H1 (cell line): ENCODE data around the gene KLHL26. TPM values are rescaled to one million over a fixed set of nuclear protein-coding genes. Genes with fewer than 3 reads are reported as not detected.
A peak's percentile ranks its signal among the peaks of the same experiment; 100 is the strongest.

Experiments used
- CTCF ChIA-PET: fragments of 300-600 bp; sonication (Branson Sonifier 250); formaldehyde crosslinking; loops from one replicate; lab custom pipeline; 2021; ENCODE audit not compliant: partially characterized antibody; lab: Charles Lee
- POLR2A ChIA-PET: fragments of 300-600 bp; sonication (Branson Sonifier 250); formaldehyde crosslinking; loops from one replicate; lab custom pipeline; 2021; ENCODE audit warnings: inconsistent platforms; ENCODE audit not compliant: partially characterized antibody; lab: Charles Lee
- DNase-seq, 2 experiments: peaks; one replicate each; pipeline versions ENCODE4 v3.0.0 to v3.0.0-alpha.2; 2010 to 2022; ENCODE audit warnings: low spot score in 2 of 2, low read depth in 1 of 2, mixed read lengths in 1 of 2
- FAIRE-seq: peaks from 2 replicates; lab custom pipeline; 2011; peaks lifted over from hg19 to GRCh38; lab: Jason Lieb, UNC
- H2AFZ ChIP-seq: 2 replicates; pipeline ENCODE4 v1.8.1; 2012; ENCODE audit warnings: low read length, inconsistent platforms
- H2AK5ac ChIP-seq: 2 replicates; pipeline ENCODE4 v1.6.1; 2013; ENCODE audit warnings: low read depth, low read length
- H2BK120ac ChIP-seq: replicated peaks from 2 replicates; pipeline ENCODE3; 2013; ENCODE audit warnings: low read depth, low read length, inconsistent platforms
- H2BK12ac ChIP-seq: 2 replicates; pipeline ENCODE4 v1.6.1; 2013; ENCODE audit warnings: low read depth, low read length
- H2BK15ac ChIP-seq: 2 replicates; pipeline ENCODE4 v1.6.1; 2013; ENCODE audit warnings: low read length
- H2BK20ac ChIP-seq: 2 replicates; pipeline ENCODE4 v1.6.1; 2013; ENCODE audit warnings: low read length
- H2BK5ac ChIP-seq: 2 replicates; pipeline ENCODE4 v1.6.1; 2013; ENCODE audit warnings: low read depth, low read length
- H3K14ac ChIP-seq: 2 replicates; pipeline ENCODE4 v1.6.1; 2013; ENCODE audit warnings: inconsistent platforms; ENCODE audit not compliant: insufficient read length
- H3K18ac ChIP-seq: 2 replicates; pipeline ENCODE4 v1.6.1; 2013; ENCODE audit warnings: low read length; ENCODE audit errors: extremely low read depth
- H3K23ac ChIP-seq: 2 replicates; pipeline ENCODE4 v1.6.1; 2013; ENCODE audit warnings: inconsistent platforms; ENCODE audit not compliant: insufficient read length
- H3K23me2 ChIP-seq: 2 replicates; pipeline ENCODE4 v1.6.1; 2013; ENCODE audit warnings: low read depth, low read length
- H3K27ac ChIP-seq: 2 replicates; pipeline ENCODE4 v1.6.1; 2011; ENCODE audit warnings: low read depth, low read length, inconsistent platforms
- H3K27me3 ChIP-seq, 4 experiments: replicated peaks in 1 of 4; 1 replicate in 1 of 4; 2 replicates in 3 of 4; pipeline versions ENCODE4 v1.6.1 to v1.8.1; 2011 to 2013; ENCODE audit warnings: low read length in 3 of 4, mild to moderate bottlenecking in 3 of 4, inconsistent platforms in 2 of 4, mixed read lengths in 2 of 4, moderate library complexity in 1 of 4; ENCODE audit not compliant: control insufficient read depth in 3 of 4, insufficient read depth in 3 of 4; ENCODE audit errors: extremely low read depth in 1 of 4
- H3K36me3 ChIP-seq, 4 experiments: 2 replicates each; pipeline versions ENCODE4 v1.6.1 to v1.8.1; 2011 to 2013; ENCODE audit warnings: mild to moderate bottlenecking in 4 of 4, low read length in 3 of 4, moderate library complexity in 2 of 4, control low read depth in 1 of 4, inconsistent platforms in 1 of 4; ENCODE audit not compliant: insufficient read depth in 4 of 4, control insufficient read depth in 2 of 4
- H3K4ac ChIP-seq: replicated peaks from 2 replicates; pipeline ENCODE3; 2013; ENCODE audit warnings: low read length, low read depth, mixed read lengths, inconsistent platforms; ENCODE audit not compliant: insufficient read length
- H3K4me1 ChIP-seq, 4 experiments: replicated peaks in 1 of 4; 1 replicate in 1 of 4; 2 replicates in 3 of 4; pipeline versions ENCODE4 v1.6.1 to v1.8.1; 2011 to 2013; ENCODE audit warnings: low read length in 3 of 4, inconsistent platforms in 2 of 4, mixed read lengths in 1 of 4; ENCODE audit not compliant: insufficient read depth in 4 of 4, control insufficient read depth in 3 of 4
- H3K4me2 ChIP-seq, 2 experiments: 2 replicates each; pipeline versions ENCODE4 v1.6.1 to v1.8.1; 2011 to 2013; ENCODE audit warnings: low read depth in 2 of 2, low read length in 2 of 2, control low read depth in 1 of 2, inconsistent platforms in 1 of 2, mild to moderate bottlenecking in 1 of 2; ENCODE audit not compliant: insufficient read depth in 1 of 2
- H3K4me3 ChIP-seq, 4 experiments: fragments of 200-600, 300-600 bp in 1 of 4; sonication (generic), shearing (Covaris generic), sonication (Bioruptor Twin) in 1 of 4; 2 replicates each; pipeline versions ENCODE4 v1.5.1 to v1.8.1; 2011 to 2016; ENCODE audit warnings: low read length in 4 of 4, low read depth in 3 of 4, control low read depth in 2 of 4, inconsistent platforms in 2 of 4, mild to moderate bottlenecking in 2 of 4, mixed read lengths in 1 of 4, moderate library complexity in 1 of 4; ENCODE audit not compliant: insufficient read depth in 2 of 4; ENCODE audit errors: extremely low read depth in 1 of 4
- H3K56ac ChIP-seq: replicated peaks from 2 replicates; pipeline ENCODE3; 2013; ENCODE audit warnings: low read depth, mild to moderate bottlenecking, mixed read lengths, low read length, inconsistent platforms; ENCODE audit not compliant: insufficient read length
- H3K79me1 ChIP-seq: 2 replicates; pipeline ENCODE4 v1.6.1; 2013; ENCODE audit warnings: low read depth, low read length, control low read depth
- H3K79me2 ChIP-seq, 2 experiments: 2 replicates each; pipeline versions ENCODE4 v1.6.1 to v1.8.1; 2012 to 2013; ENCODE audit warnings: low read length in 2 of 2, mild to moderate bottlenecking in 2 of 2, inconsistent platforms in 1 of 2; ENCODE audit not compliant: insufficient read depth in 2 of 2, control insufficient read depth in 1 of 2
- H3K9ac ChIP-seq, 4 experiments: replicated peaks in 1 of 4; 1 replicate in 1 of 4; 2 replicates in 3 of 4; pipeline versions ENCODE4 v1.6.1 to v1.8.1; 2011 to 2013; ENCODE audit warnings: low read depth in 3 of 4, low read length in 3 of 4, control low read depth in 2 of 4, mild to moderate bottlenecking in 2 of 4, moderate library complexity in 2 of 4, inconsistent platforms in 1 of 4; ENCODE audit errors: extremely low read depth in 1 of 4
- H3K9me3 ChIP-seq, 2 experiments: 2 replicates each; pipeline versions ENCODE4 v1.6.1 to v1.8.1; 2012 to 2013; ENCODE audit warnings: mild to moderate bottlenecking in 2 of 2, moderate library complexity in 2 of 2, control low read depth in 1 of 2, inconsistent platforms in 1 of 2, low read depth in 1 of 2, low read length in 1 of 2, mixed read lengths in 1 of 2; ENCODE audit not compliant: insufficient read depth in 2 of 2
- H4K20me1 ChIP-seq, 2 experiments: replicated peaks in 1 of 2; 2 replicates each; pipeline versions ENCODE3 to v1.8.1; 2011 to 2013; ENCODE audit warnings: inconsistent platforms in 2 of 2, low read length in 2 of 2, mild to moderate bottlenecking in 1 of 2; ENCODE audit not compliant: insufficient read depth in 2 of 2, control insufficient read depth in 1 of 2
- H4K5ac ChIP-seq: 2 replicates; pipeline ENCODE4 v1.6.1; 2013; ENCODE audit warnings: low read length, low read depth, mixed read lengths, inconsistent platforms; ENCODE audit not compliant: insufficient read length
- H4K8ac ChIP-seq: 2 replicates; pipeline ENCODE4 v1.8.0; 2013; ENCODE audit warnings: mild to moderate bottlenecking, moderate library complexity, low read length, inconsistent platforms; ENCODE audit not compliant: insufficient read depth; ENCODE audit errors: extremely low read depth
- H4K91ac ChIP-seq: replicated peaks from 2 replicates; pipeline ENCODE3; 2013; ENCODE audit warnings: low read length, mixed read lengths, inconsistent platforms; ENCODE audit not compliant: insufficient read length
- ASH2L ChIP-seq: fragments of 200-600, 300-600 bp; sonication (generic); IDR thresholded peaks from one replicate; pipeline ENCODE4 v1.7.1; 2017; ENCODE audit warnings: low read length
- EGR1 ChIP-seq: IDR thresholded peaks from 2 replicates; pipeline ENCODE4 v1.6.1; 2011; ENCODE audit warnings: low read depth, low read length, borderline replicate concordance
- KDM4A ChIP-seq: IDR thresholded peaks from one replicate; pipeline ENCODE4 v1.7.1; 2012; ENCODE audit warnings: low read depth, mild to moderate bottlenecking, moderate library complexity, low read length, inconsistent platforms; ENCODE audit not compliant: severe bottlenecking
- NANOG ChIP-seq: IDR thresholded peaks from 2 replicates; pipeline ENCODE4 v1.6.1; 2011; ENCODE audit warnings: low read length, low read depth, mild to moderate bottlenecking, inconsistent platforms; ENCODE audit not compliant: insufficient read depth, poor library complexity, severe bottlenecking
- RBBP5 ChIP-seq: IDR thresholded peaks from 2 replicates; pipeline ENCODE4 v1.7.1; 2012; ENCODE audit warnings: low read depth, mild to moderate bottlenecking, inconsistent platforms, low read length, moderate library complexity, borderline replicate concordance
- SIN3A ChIP-seq, 2 experiments: IDR thresholded peaks in 1 of 2; conservative IDR thresholded peaks in 1 of 2; 2 replicates each; pipeline ENCODE4 v1.6.1; 2011 to 2012; ENCODE audit warnings: low read length in 2 of 2, improper control_type of control experiment in 1 of 2, low read depth in 1 of 2, mild to moderate bottlenecking in 1 of 2
- SP4 ChIP-seq: IDR thresholded peaks from 2 replicates; pipeline ENCODE4 v1.6.1; 2012; ENCODE audit warnings: low read length, inconsistent platforms
- USF2 ChIP-seq: IDR thresholded peaks from 2 replicates; pipeline ENCODE4 v1.6.1; 2011; ENCODE audit warnings: low read length, improper control_type of control experiment
- ZNF274 ChIP-seq: IDR thresholded peaks from 2 replicates; pipeline ENCODE4 v1.7.0; 2012; ENCODE audit warnings: low read length, borderline replicate concordance; ENCODE audit errors: extremely low read depth
- WGBS, 2 experiments: shearing (Covaris generic) in 1 of 2; methylation state at CpG; one replicate each; pipeline versions ENCODE4 v1.1.6 to v1.1.7; 2013 to 2015; ENCODE audit warnings: low lambda C conversion rate in 2 of 2, mixed read lengths in 2 of 2, inconsistent platforms in 1 of 2, low coverage in 1 of 2, missing lambda C conversion rate in 1 of 2; ENCODE audit not compliant: insufficient replicate concordance in 2 of 2, insufficient coverage in 1 of 2, insufficient read length in 1 of 2; ENCODE audit errors: extremely low coverage in 1 of 2, missing lambda C conversion rate in 1 of 2; 5-methylcytosine and 5-hydroxymethylcytosine counted together
- polyA plus RNA-seq, 7 experiments: library from polyadenylated mRNA; depleted of rRNA in 3 of 7; stranded (reverse) in 5 of 7; unstranded in 2 of 7; fragments of >200 nt in 5 of 7; fragments of 200-250 nt in 2 of 7; gene quantifications; 1 replicate in 5 of 7; 2 replicates in 1 of 7; 4 replicates in 1 of 7; pipeline versions ENCODE4 v1.2.1 to v1.2.3, GENCODE V29; 2011 to 2013; ENCODE audit warnings: missing spikeins in 2 of 7, mixed read lengths in 2 of 7
- total RNA-seq: library from RNA; stranded (reverse); fragmentation: NEBNext Ultra II Directional; extraction: Animal tissue kit (Norgen Biotek cat#: 25700); gene quantifications from 2 replicates; pipeline ENCODE4 v1.2.1, GENCODE V29; 2021

Gene KLHL26
- total and polyA plus RNA-seq, 2 of the 8 experiments (the other 6 are each of a cell fraction or from before 2014, with no cell fraction given) = 2.2 to 8.8 TPM

DNA sequence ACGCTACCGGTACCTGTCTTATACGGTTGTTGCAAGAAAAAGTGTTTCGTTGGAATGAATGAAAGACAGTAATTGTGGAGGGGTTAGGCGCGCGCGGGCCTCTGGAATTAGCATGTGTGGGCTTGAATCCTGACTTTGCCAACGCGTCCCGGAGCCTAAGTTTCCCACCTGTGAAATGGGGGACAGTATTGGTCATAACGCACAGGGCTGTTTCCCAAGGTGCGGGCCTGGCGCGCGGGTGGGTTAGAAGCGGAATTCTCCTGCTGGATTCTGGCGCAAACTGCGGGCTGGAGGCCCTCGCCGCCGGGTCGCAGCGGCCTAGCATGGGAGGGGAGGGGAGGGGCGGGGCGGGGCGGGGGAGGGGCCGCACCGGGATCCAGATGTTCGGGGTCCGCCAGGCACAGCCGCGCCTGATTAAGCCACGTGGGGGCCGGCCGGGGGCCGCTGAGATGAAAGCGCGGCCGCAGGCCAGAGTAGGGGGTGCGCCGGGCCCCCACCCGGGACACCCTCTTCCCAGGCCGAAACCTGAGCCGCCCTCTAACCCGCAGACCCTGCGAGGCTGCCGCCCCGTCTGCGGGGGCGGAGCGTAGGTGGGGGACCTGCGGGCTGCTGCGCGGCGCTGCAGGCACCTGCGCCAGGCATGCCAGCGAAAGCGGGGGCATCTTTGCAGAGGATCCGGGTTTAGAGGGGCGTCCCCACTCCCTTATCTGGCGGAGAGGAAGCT is 25.3 kb upstream of the KLHL26 start:
- no peak overlapping the region for H2AK5ac ChIP-seq
- H3K27ac ChIP-seq = no peak overlapping the region
- H3K79me2 ChIP-seq = no peaks in the 10 kb centered on the region
- peak overlapping the region; percentile 45 for H4K8ac ChIP-seq
- H3K4me1 ChIP-seq = peaks cover 28 to 52% (median 35%) of the 10 kb centered on the region in 4 experiments
- H3K56ac ChIP-seq = no peak overlapping the region
- peaks cover 0 to 15% of the 10 kb centered on the region in 2 experiments for H4K20me1 ChIP-seq
- ChIA-PET POLR2A (interaction anchor here (0.6 to 2.9 kb wide), 4 partner anchors 10 to 34 kb away, joined by 3 to 21 read pairs (median 4); no protein-coding TSS in a partner anchor), CTCF (interaction anchor here (0.9 to 1.6 kb wide), 3 partner anchors 10 to 62 kb away, joined by 5 read pairs; no protein-coding TSS in a partner anchor)
- H2BK12ac ChIP-seq = peak overlapping the region; percentile 97; the same call in 1 of the 2 replicates
- peaks cover 23% of the 10 kb centered on the region for H3K23me2 ChIP-seq
- H2AFZ ChIP-seq = no peak overlapping the region
- peak overlapping the region; percentile 25 for H4K91ac ChIP-seq
- no peaks in the 10 kb centered on the region for H3K9me3 ChIP-seq
- peaks cover 0 to 8% (median 0%) of the 10 kb centered on the region in 4 experiments; a peak in 1 of 8 replicates for H3K36me3 ChIP-seq
- H2BK20ac ChIP-seq = no peak overlapping the region
- H3K4me3 ChIP-seq = peak overlapping the region; percentile 39 to 75 (median 49)
- peaks cover 68 to 86% (median 83%) of the 10 kb centered on the region in 4 experiments for H3K27me3 ChIP-seq
- H3K14ac ChIP-seq = no peak overlapping the region
- H3K79me1 ChIP-seq = no peaks in the 10 kb centered on the region
- H2BK5ac ChIP-seq = peak overlapping the region; percentile 27; the same call in 1 of the 2 replicates
- peak overlapping the region; percentile 81; the same call in 1 of the 2 replicates for H2BK15ac ChIP-seq
- DNase-seq = peak in 1 of 2 experiments; percentile 81
- H3K4me2 ChIP-seq = peak overlapping the region; percentile 95 to 96
- H3K4ac ChIP-seq = no peak overlapping the region
- no peak overlapping the region for H3K9ac ChIP-seq
- 2% methylated on average over 26 of the region's 62 CpGs; no CpG with 5 or more reads in 1 of the 2 experiments for WGBS, 2 experiments
- H3K23ac ChIP-seq = no peak overlapping the region
- FAIRE-seq = no peak
- no peak overlapping the region for H2BK120ac ChIP-seq
- peak overlapping the region; percentile 90 for H3K18ac ChIP-seq
- H4K5ac ChIP-seq = peak overlapping the region; percentile 19
- TF ChIP-seq SIN3A (conservative IDR thresholded peaks at IDR 0.05 in 1 of 2, IDR thresholded peaks at IDR 0.05 in 1 of 2; ENCODE audit: low read depth in 1 of 2, low read length in 2 of 2) (no peak; a peak in 1 of 4 replicates), RBBP5 (0 out of 2 replicates have a peak, but pooled peaks have one; percentile 43), SP4 (no peak), ASH2L (no peak), ZNF274 (no peak), EGR1 (peak; percentile 93; the same call in 1 of the 2 replicates), KDM4A (peak; percentile 30), NANOG (no peak), USF2 (no peak)
